ENCODE results near the gene LMAN1. TPM values are rescaled to one million over a fixed set of nuclear protein-coding genes. Genes with fewer than 3 reads are reported as not detected.

The LMAN1 gene
- polyA plus RNA-seq, 1 donor = 94.4 TPM

- Histone ChIP-seq H3K9me3 (ENCODE audit: control insufficient read depth, low read depth, low read length) (peaks cover 13% of the 10 kb centered on the region), H3K36me3 (ENCODE audit: control insufficient read depth, insufficient read depth, low read length) (peaks cover 68% of the 10 kb centered on the region), H3K27me3 (ENCODE audit: control insufficient read depth, insufficient read depth, low read length) (no peaks in the 10 kb centered on the region), H3K27ac (ENCODE audit: low read length) (no peak overlapping the region), H3K4me3 (ENCODE audit: low read length) (no peak overlapping the region), H3K4me1 (ENCODE audit: control insufficient read depth, insufficient read depth, low read length) (no peaks in the 10 kb centered on the region)
- DNase-seq = no peak
These were observed 18.2 kb downstream of the LMAN1 start for GRCh38 chr18:59340817-59341216.

GRCh38 chr18:59340312-59340711, 18.8 kb downstream of the LMAN1 start:
- H3K27me3 ChIP-seq (ENCODE audit: control insufficient read depth, insufficient read depth, low read length) = no peaks in the 10 kb centered on the region
- no peak for DNase-seq
- H3K9me3 ChIP-seq (ENCODE audit: control insufficient read depth, low read depth, low read length) = peaks cover 13% of the 10 kb centered on the region
- WGBS (ENCODE audit: insufficient coverage, low lambda C conversion rate) = 100% methylated on average over 2 of the region's 2 CpGs
- no peaks in the 10 kb centered on the region for H3K4me1 ChIP-seq (ENCODE audit: control insufficient read depth, insufficient read depth, low read length)
- no peak overlapping the region for H3K4me3 ChIP-seq (ENCODE audit: low read length)
- H3K27ac ChIP-seq (ENCODE audit: low read length) = no peak overlapping the region
- peaks cover 67% of the 10 kb centered on the region for H3K36me3 ChIP-seq (ENCODE audit: control insufficient read depth, insufficient read depth, low read length)

GRCh38 chr18:59332986-59333385, 26.1 kb downstream of the LMAN1 start:
- no peak for DNase-seq
- Histone ChIP-seq H3K36me3 (ENCODE audit: control insufficient read depth, insufficient read depth, low read length) (peaks cover 64% of the 10 kb centered on the region), H3K4me1 (ENCODE audit: control insufficient read depth, insufficient read depth, low read length) (no peaks in the 10 kb centered on the region), H3K4me3 (ENCODE audit: low read length) (no peak overlapping the region), H3K9me3 (ENCODE audit: control insufficient read depth, low read depth, low read length) (no peaks in the 10 kb centered on the region), H3K27ac (ENCODE audit: low read length) (no peak overlapping the region), H3K27me3 (ENCODE audit: control insufficient read depth, insufficient read depth, low read length) (no peaks in the 10 kb centered on the region)
- no CpG with 5 or more reads among the region's 3 CpGs for WGBS (ENCODE audit: insufficient coverage, low lambda C conversion rate)

- Histone ChIP-seq H3K36me3 (ENCODE audit: control insufficient read depth, insufficient read depth, low read length) (peaks cover 42% of the 10 kb centered on the region), H3K4me3 (ENCODE audit: low read length) (no peak overlapping the region), H3K9me3 (ENCODE audit: control insufficient read depth, low read depth, low read length) (no peaks in the 10 kb centered on the region), H3K4me1 (ENCODE audit: control insufficient read depth, insufficient read depth, low read length) (no peaks in the 10 kb centered on the region), H3K27ac (ENCODE audit: low read length) (no peak overlapping the region), H3K27me3 (ENCODE audit: control insufficient read depth, insufficient read depth, low read length) (no peaks in the 10 kb centered on the region)
- 100% methylated on average over 1 of the region's 2 CpGs for WGBS (ENCODE audit: insufficient coverage, low lambda C conversion rate)
- no peak for DNase-seq
These were observed 30.4 kb downstream of the LMAN1 start for GRCh38 chr18:59328683-59329082.

GRCh38 chr18:59325965-59326364, 33.1 kb downstream of the LMAN1 start:
- Histone ChIP-seq H3K27ac (ENCODE audit: low read length) (no peak overlapping the region), H3K4me3 (ENCODE audit: low read length) (no peak overlapping the region), H3K36me3 (ENCODE audit: control insufficient read depth, insufficient read depth, low read length) (peaks cover 27% of the 10 kb centered on the region), H3K27me3 (ENCODE audit: control insufficient read depth, insufficient read depth, low read length) (no peaks in the 10 kb centered on the region), H3K4me1 (ENCODE audit: control insufficient read depth, insufficient read depth, low read length) (no peaks in the 10 kb centered on the region), H3K9me3 (ENCODE audit: control insufficient read depth, low read depth, low read length) (no peaks in the 10 kb centered on the region)
- WGBS (ENCODE audit: insufficient coverage, low lambda C conversion rate) = 100% methylated on average over 1 of the region's 1 CpG
- DNase-seq = no peak

DNA sequence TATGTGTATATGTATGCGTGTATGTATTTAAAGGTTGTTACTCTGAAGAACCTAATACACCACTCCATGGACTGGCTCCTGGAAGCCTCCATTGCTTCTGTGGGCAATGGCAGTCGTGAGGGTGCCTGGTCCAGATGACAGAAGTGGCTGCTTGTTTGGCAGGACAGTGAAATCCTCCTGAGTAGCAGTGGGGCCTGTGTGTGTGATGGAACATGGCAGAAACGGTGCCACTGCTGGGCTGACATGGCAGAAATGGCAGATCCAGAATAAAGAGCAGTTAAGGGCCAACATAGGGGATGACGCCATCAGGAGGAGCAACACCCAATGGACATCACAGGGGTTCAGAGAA, 34.5 kb downstream of the LMAN1 start:
- H3K27me3 ChIP-seq (ENCODE audit: control insufficient read depth, insufficient read depth, low read length) = no peaks in the 10 kb centered on the region
- DNase-seq = no peak
- no peaks in the 10 kb centered on the region for H3K4me1 ChIP-seq (ENCODE audit: control insufficient read depth, insufficient read depth, low read length)
- WGBS (ENCODE audit: insufficient coverage, low lambda C conversion rate) = no CpG with 5 or more reads among the region's 4 CpGs
- peaks cover 21% of the 10 kb centered on the region for H3K36me3 ChIP-seq (ENCODE audit: control insufficient read depth, insufficient read depth, low read length)
- no peak overlapping the region for H3K4me3 ChIP-seq (ENCODE audit: low read length)
- H3K9me3 ChIP-seq (ENCODE audit: control insufficient read depth, low read depth, low read length) = no peaks in the 10 kb centered on the region
- H3K27ac ChIP-seq (ENCODE audit: low read length) = no peak overlapping the region

- no peaks in the 10 kb centered on the region for H3K27me3 ChIP-seq (ENCODE audit: control insufficient read depth, insufficient read depth, low read length)
- peaks cover 20% of the 10 kb centered on the region for H3K36me3 ChIP-seq (ENCODE audit: control insufficient read depth, insufficient read depth, low read length)
- no peaks in the 10 kb centered on the region for H3K4me1 ChIP-seq (ENCODE audit: control insufficient read depth, insufficient read depth, low read length)
- no CpG with 5 or more reads among the region's 7 CpGs for WGBS (ENCODE audit: insufficient coverage, low lambda C conversion rate)
- H3K9me3 ChIP-seq (ENCODE audit: control insufficient read depth, low read depth, low read length) = no peaks in the 10 kb centered on the region
- no peak for DNase-seq
- no peak overlapping the region for H3K27ac ChIP-seq (ENCODE audit: low read length)
- no peak overlapping the region for H3K4me3 ChIP-seq (ENCODE audit: low read length)
These were observed 35.0 kb downstream of the LMAN1 start for GRCh38 chr18:59323931-59324622.

GRCh38 chr18:59318460-59319050, 40.5 kb downstream of the LMAN1 start, which contains the start of gene CPLX4:
Gene CPLX4, minus strand, starts transcription at chr18:59318649. Its CDS starts 187 bp downstream, at chr18:59318462.
- no peaks in the 10 kb centered on the region for H3K36me3 ChIP-seq (ENCODE audit: control insufficient read depth, insufficient read depth, low read length)
- no peak within 1 kb of the TSS for H3K27ac ChIP-seq (ENCODE audit: low read length)
- no peaks in the 10 kb centered on the region for H3K27me3 ChIP-seq (ENCODE audit: control insufficient read depth, insufficient read depth, low read length)
- no peaks in the 10 kb centered on the region for H3K4me1 ChIP-seq (ENCODE audit: control insufficient read depth, insufficient read depth, low read length)
- H3K9me3 ChIP-seq (ENCODE audit: control insufficient read depth, low read depth, low read length) = no peaks in the 10 kb centered on the region
- H3K4me3 ChIP-seq (ENCODE audit: low read length) = no peak within 1 kb of the TSS
- WGBS (ENCODE audit: insufficient coverage, low lambda C conversion rate) = no CpG with 5 or more reads among the region's 4 CpGs
- no peak for DNase-seq

GRCh38 chr18:59311631-59312030, 47.4 kb downstream of the LMAN1 start:
- Histone ChIP-seq H3K4me3 (ENCODE audit: low read length) (no peak overlapping the region), H3K27me3 (ENCODE audit: control insufficient read depth, insufficient read depth, low read length) (peaks cover 41% of the 10 kb centered on the region), H3K36me3 (ENCODE audit: control insufficient read depth, insufficient read depth, low read length) (no peaks in the 10 kb centered on the region), H3K4me1 (ENCODE audit: control insufficient read depth, insufficient read depth, low read length) (peaks cover 4% of the 10 kb centered on the region), H3K9me3 (ENCODE audit: control insufficient read depth, low read depth, low read length) (peaks cover 4% of the 10 kb centered on the region), H3K27ac (ENCODE audit: low read length) (no peak overlapping the region)
- no peak for DNase-seq
- no CpG with 5 or more reads among the region's 7 CpGs for WGBS (ENCODE audit: insufficient coverage, low lambda C conversion rate)

- no CpG with 5 or more reads among the region's 5 CpGs for WGBS (ENCODE audit: insufficient coverage, low lambda C conversion rate)
- Histone ChIP-seq H3K27me3 (ENCODE audit: control insufficient read depth, insufficient read depth, low read length) (peaks cover 49% of the 10 kb centered on the region), H3K4me1 (ENCODE audit: control insufficient read depth, insufficient read depth, low read length) (peaks cover 4% of the 10 kb centered on the region), H3K36me3 (ENCODE audit: control insufficient read depth, insufficient read depth, low read length) (no peaks in the 10 kb centered on the region), H3K9me3 (ENCODE audit: control insufficient read depth, low read depth, low read length) (peaks cover 4% of the 10 kb centered on the region), H3K4me3 (ENCODE audit: low read length) (peak overlapping the region; percentile 7), H3K27ac (ENCODE audit: low read length) (no peak overlapping the region)
- DNase-seq = no peak
These were observed 50.2 kb downstream of the LMAN1 start for GRCh38 chr18:59308938-59309260.

All from large intestine (tissue), 3 donors.